ENCODE measurements around the gene GREM2. TPM values are rescaled to one million over a fixed set of nuclear protein-coding genes. Genes with fewer than 3 reads are reported as not detected.

GREM2 gene
- total and polyA plus RNA-seq, 10 of the 15 experiments (the other 5 are each of a cell fraction or from before 2014, with no cell fraction given), result not detected

- Histone ChIP-seq H3K9ac (ENCODE audit: control insufficient read depth, insufficient read depth, low read length) (no peak overlapping the region), H3K9me3 (replicated peaks; ENCODE audit: control insufficient read depth, insufficient read depth, low read length) (no peaks in the 10 kb centered on the region), H3K27me3 (replicated peaks in 1 of 2; ENCODE audit: control insufficient read depth in 2 of 2, insufficient read depth in 2 of 2, low read length in 1 of 2) (no peaks in the 10 kb centered on the region), H3K36me3 (ENCODE audit: control insufficient read depth in 2 of 2, insufficient read depth in 2 of 2, low read length in 1 of 2) (no peaks in the 10 kb centered on the region), H3K79me2 (ENCODE audit: control insufficient read depth, insufficient read depth, low read length) (no peaks in the 10 kb centered on the region), H2AFZ (ENCODE audit: control insufficient read depth, low read depth, low read length) (no peak overlapping the region), H3K4me3 (no peak overlapping the region), H4K20me1 (ENCODE audit: control insufficient read depth, insufficient read depth) (no peaks in the 10 kb centered on the region), H3K27ac (ENCODE audit: control insufficient read depth, insufficient read depth) (no peak overlapping the region), H3K4me1 (ENCODE audit: control insufficient read depth, insufficient read depth, low read length) (no peaks in the 10 kb centered on the region), H3K4me2 (ENCODE audit: control insufficient read depth, insufficient read depth) (no peak overlapping the region)
- BruUV-seq (replicated peaks), result no TSS peak
- in situ Hi-C loops (cut with MboI), result no loop called here
- ChIA-PET CTCF (no interaction called here), SMC1A (ENCODE audit: uncharacterized antibody, unreplicated experiment) (no interaction called here), POLR2A (no interaction called here), RAD21 (ENCODE audit: unreplicated experiment) (no interaction called here)
- FAIRE-seq (no peak), DNase-seq (ENCODE audit: low read depth, low spot score) (no peak), ATAC-seq (no peak)
- 54% methylated on average over 16 of the region's 16 CpGs for WGBS (ENCODE audit: insufficient coverage, insufficient replicate concordance, low lambda C conversion rate, missing lambda C conversion rate)
- intact Hi-C loops (cut with micrococcal nuclease; ENCODE audit: unreplicated experiment), result no loop called here
- TF ChIP-seq MXI1 (IDR thresholded peaks at IDR 0.05; ENCODE audit: low read depth, low read length), result no peak
- TF ChIP-seq NRF1 (conservative IDR thresholded peaks at IDR 0.05; ENCODE audit: low read depth, low read length), result no peak
- no peak for TF ChIP-seq TARDBP (IDR thresholded peaks at IDR 0.05; ENCODE audit: borderline replicate concordance)
- no peak for TF ChIP-seq CHD4 (IDR thresholded peaks at IDR 0.05)
- TF ChIP-seq PML (IDR thresholded peaks at IDR 0.05; ENCODE audit: low read length), result no peak
- TF ChIP-seq SIN3A (IDR thresholded peaks at IDR 0.05; ENCODE audit: low read depth, low read length), result no peak
- TF ChIP-seq HDAC2 (IDR thresholded peaks at IDR 0.05), result no peak
Measured at GRCh38 chr1:240635466-240636256, 23.7 kb upstream of the GREM2 start.

DNA sequence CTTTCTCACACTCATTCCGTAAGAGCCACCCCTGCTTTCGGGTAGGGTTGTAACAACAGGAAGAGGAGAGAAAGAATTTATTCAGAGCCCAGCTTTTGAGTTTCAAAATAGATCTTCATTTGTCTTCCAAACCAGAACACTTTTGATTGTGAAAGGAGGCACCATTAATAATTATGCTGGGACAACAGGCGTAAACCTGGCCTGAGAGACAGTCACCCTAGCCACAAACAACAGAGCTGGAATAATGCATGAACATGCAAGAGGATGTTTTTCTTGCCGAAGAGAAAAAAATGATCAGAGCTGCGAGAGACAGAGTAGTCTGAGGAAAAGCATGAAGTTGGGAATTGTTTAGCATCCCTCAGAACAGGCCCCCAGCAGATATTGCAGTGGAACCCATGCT is 18.5 kb upstream of the GREM2 start:
- H3K9me3 ChIP-seq (replicated peaks; ENCODE audit: control insufficient read depth, insufficient read depth, low read length), result no peaks in the 10 kb centered on the region
- no peak overlapping the region for H3K27ac ChIP-seq (ENCODE audit: control insufficient read depth, insufficient read depth)
- no peak for ATAC-seq
- H3K79me2 ChIP-seq (ENCODE audit: control insufficient read depth, insufficient read depth, low read length), result no peaks in the 10 kb centered on the region
- no peak overlapping the region for H3K4me3 ChIP-seq
- no peaks in the 10 kb centered on the region for H3K36me3 ChIP-seq (ENCODE audit: control insufficient read depth in 2 of 2, insufficient read depth in 2 of 2, low read length in 1 of 2)
- no peaks in the 10 kb centered on the region for H4K20me1 ChIP-seq (ENCODE audit: control insufficient read depth, insufficient read depth)
- no peak for DNase-seq (ENCODE audit: low read depth, low spot score)
- SMC1A ChIA-PET (ENCODE audit: uncharacterized antibody, unreplicated experiment), result no interaction called here
- intact Hi-C loops (cut with micrococcal nuclease; ENCODE audit: unreplicated experiment), result no loop called here
- BruUV-seq (replicated peaks), result no TSS peak
- RAD21 ChIA-PET (ENCODE audit: unreplicated experiment), result no interaction called here
- H3K27me3 ChIP-seq (replicated peaks in 1 of 2; ENCODE audit: control insufficient read depth in 2 of 2, insufficient read depth in 2 of 2, low read length in 1 of 2), result no peaks in the 10 kb centered on the region
- no peak overlapping the region for H2AFZ ChIP-seq (ENCODE audit: control insufficient read depth, low read depth, low read length)
- no peak for FAIRE-seq
- in situ Hi-C loops (cut with MboI), result no loop called here
- H3K4me2 ChIP-seq (ENCODE audit: control insufficient read depth, insufficient read depth), result no peak overlapping the region
- 35% methylated on average over 5 of the region's 5 CpGs for WGBS (ENCODE audit: insufficient coverage, insufficient replicate concordance, low lambda C conversion rate, missing lambda C conversion rate)
- POLR2A ChIA-PET, result no interaction called here
- H3K4me1 ChIP-seq (ENCODE audit: control insufficient read depth, insufficient read depth, low read length), result no peaks in the 10 kb centered on the region
- H3K9ac ChIP-seq (ENCODE audit: control insufficient read depth, insufficient read depth, low read length), result no peak overlapping the region
- CTCF ChIA-PET, result interaction anchor here (1.4 kb wide), 1 partner anchor 185 kb away, joined by 3 read pairs; no protein-coding TSS in a partner anchor
- TF ChIP-seq MLLT1 (IDR thresholded peaks at IDR 0.05), result no peak
- TF ChIP-seq RAD51 (IDR thresholded peaks at IDR 0.05), result no peak
- TF ChIP-seq, protein P1, sequence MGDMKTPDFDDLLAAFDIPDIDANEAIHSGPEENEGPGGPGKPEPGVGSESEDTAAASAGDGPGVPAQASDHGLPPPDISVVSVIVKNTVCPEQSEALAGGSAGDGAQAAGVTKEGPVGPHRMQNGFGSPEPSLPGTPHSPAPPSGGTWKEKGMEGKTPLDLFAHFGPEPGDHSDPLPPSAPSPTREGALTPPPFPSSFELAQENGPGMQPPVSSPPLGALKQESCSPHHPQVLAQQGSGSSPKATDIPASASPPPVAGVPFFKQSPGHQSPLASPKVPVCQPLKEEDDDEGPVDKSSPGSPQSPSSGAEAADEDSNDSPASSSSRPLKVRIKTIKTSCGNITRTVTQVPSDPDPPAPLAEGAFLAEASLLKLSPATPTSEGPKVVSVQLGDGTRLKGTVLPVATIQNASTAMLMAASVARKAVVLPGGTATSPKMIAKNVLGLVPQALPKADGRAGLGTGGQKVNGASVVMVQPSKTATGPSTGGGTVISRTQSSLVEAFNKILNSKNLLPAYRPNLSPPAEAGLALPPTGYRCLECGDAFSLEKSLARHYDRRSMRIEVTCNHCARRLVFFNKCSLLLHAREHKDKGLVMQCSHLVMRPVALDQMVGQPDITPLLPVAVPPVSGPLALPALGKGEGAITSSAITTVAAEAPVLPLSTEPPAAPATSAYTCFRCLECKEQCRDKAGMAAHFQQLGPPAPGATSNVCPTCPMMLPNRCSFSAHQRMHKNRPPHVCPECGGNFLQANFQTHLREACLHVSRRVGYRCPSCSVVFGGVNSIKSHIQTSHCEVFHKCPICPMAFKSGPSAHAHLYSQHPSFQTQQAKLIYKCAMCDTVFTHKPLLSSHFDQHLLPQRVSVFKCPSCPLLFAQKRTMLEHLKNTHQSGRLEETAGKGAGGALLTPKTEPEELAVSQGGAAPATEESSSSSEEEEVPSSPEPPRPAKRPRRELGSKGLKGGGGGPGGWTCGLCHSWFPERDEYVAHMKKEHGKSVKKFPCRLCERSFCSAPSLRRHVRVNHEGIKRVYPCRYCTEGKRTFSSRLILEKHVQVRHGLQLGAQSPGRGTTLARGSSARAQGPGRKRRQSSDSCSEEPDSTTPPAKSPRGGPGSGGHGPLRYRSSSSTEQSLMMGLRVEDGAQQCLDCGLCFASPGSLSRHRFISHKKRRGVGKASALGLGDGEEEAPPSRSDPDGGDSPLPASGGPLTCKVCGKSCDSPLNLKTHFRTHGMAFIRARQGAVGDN (IDR thresholded peaks at IDR 0.05), result no peak
- TF ChIP-seq, protein P2, sequence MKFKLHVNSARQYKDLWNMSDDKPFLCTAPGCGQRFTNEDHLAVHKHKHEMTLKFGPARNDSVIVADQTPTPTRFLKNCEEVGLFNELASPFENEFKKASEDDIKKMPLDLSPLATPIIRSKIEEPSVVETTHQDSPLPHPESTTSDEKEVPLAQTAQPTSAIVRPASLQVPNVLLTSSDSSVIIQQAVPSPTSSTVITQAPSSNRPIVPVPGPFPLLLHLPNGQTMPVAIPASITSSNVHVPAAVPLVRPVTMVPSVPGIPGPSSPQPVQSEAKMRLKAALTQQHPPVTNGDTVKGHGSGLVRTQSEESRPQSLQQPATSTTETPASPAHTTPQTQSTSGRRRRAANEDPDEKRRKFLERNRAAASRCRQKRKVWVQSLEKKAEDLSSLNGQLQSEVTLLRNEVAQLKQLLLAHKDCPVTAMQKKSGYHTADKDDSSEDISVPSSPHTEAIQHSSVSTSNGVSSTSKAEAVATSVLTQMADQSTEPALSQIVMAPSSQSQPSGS (IDR thresholded peaks at IDR 0.05; ENCODE audit: low read length), result no peak
- TF ChIP-seq POLR2AphosphoS2 (IDR thresholded peaks at IDR 0.05; ENCODE audit: low read depth, low read length), result no peak

All from GM12878 (cell line).